HG02973 (cell line): ENCODE results near the gene TOMM34.

Source experiments
- ATAC-seq: cut with Tn5 transposase; IDR thresholded peaks from one replicate; pipeline ENCODE4 v1.9.1; 2021; ENCODE audit warnings: moderate library complexity; ENCODE audit not compliant: unreplicated experiment

TOMM34 gene

GRCh38 chr20:44963325-44964215 is 3.4 kb upstream of the TOMM34 start:
- ATAC-seq = no peak

DNA sequence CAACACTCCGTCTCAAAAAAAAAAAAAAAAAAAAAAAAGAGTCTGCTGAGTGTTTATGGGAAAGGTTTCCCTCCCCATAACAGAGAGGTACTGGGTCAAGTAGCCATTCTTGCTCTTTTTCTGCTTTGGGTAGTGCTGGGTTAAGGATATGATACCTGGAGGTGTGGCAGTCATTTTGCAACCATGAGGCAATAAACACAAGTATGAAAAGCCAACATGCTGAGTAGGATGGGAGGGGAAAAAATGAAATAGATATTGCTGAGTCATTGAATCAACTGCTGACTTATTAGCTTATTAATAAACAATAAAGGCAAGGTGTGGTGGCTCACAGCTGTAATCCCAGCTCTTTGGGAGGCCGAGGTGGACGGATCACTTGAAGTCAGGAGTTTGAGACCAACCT is 2.3 kb upstream of the TOMM34 start:
- ATAC-seq = no peak

DNA sequence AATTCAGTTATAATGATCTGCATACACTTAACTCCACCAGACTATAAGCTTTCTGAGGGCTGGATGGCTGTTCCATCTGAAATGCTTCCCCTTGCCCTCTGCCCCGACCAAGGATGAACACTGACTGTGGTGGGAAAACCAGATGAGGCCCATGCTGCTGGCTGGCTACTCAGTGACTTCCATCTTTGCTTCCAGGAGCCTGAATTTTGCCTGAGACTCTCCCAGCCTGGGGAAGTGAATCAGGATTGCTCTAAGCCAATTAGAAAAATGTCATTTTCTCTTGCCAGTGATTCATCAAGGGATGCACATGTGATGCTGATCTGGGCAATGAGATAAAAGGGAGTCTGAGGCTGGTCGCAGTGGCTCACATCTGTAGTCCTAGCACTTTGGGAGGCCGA is 1.7 kb upstream of the TOMM34 start:
- no peak for ATAC-seq

GRCh38 chr20:44961011-44961869 is 1.0 kb upstream of the TOMM34 start:
- ATAC-seq = no peak

- ATAC-seq = peak; percentile 39
These were observed 527 bp downstream of the TOMM34 start for GRCh38 chr20:44959638-44960102.

GRCh38 chr20:44959082-44959637 is 1.0 kb downstream of the TOMM34 start:
- ATAC-seq = no peak

DNA sequence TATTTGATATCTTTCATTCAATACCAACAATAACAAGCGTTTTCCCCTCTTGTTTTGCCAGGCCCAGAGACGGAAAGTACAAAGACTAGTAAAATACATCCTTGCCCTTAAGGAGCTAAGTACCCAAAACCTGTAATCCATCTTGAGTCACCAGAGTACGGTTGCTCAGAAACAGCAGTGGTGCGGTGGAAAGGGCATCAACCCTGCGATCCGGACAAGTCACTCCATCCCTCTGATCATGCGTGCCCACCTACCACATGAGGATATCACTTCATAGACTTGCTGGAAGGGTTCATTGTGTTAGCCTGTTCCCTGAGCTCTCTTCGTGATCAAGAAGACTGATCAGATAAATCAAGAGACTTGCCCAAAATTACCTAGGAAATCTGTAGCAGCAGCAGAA is 1.9 kb downstream of the TOMM34 start:
- ATAC-seq = no peak

GRCh38 chr20:44956410-44956809 is 3.8 kb downstream of the TOMM34 start:
- ATAC-seq = no peak

- no peak for ATAC-seq
These were observed 4.9 kb downstream of the TOMM34 start for GRCh38 chr20:44955270-44955669.

- ATAC-seq = no peak
These were observed 6.0 kb downstream of the TOMM34 start for GRCh38 chr20:44954211-44954610.

DNA sequence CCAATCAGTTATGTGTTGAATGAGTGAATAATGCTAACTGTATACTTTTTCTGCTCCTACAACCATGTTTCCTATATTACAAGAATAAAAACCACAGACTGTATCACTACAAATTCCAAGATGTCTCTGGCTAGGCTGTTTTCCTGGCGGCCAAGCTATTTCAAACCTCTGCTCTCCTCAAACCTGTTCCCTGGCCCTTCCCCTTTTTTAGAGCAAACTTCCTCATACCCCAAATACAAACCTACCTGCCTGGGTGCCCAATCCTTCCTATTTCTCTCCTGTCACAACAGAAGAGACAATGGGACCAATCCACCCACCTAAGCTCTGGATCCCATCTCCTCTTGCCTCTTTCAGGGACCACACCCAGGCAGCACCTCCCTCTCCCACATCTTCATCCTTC is 7.5 kb downstream of the TOMM34 start:
- ATAC-seq = no peak

DNA sequence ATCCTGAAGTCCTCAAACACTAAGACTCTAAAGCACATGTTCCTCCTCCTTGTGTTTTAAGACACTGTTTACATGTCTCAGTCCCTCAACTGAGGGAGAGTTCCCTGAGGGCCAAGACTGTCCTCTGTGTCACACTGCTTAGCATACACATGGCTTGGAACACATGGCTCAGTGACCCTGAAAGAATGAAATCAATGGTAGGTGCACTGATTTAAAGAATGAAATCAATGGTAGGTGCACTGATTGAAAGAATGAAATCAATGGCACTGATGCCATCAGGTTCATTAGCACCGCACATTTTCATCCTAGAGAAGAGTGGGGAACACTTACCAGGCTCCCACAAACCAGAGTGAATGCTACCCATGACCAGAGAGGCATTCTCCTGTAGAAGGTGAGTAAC is 9.8 kb downstream of the TOMM34 start:
- no peak for ATAC-seq

- ATAC-seq = no peak
These were observed 11.7 kb downstream of the TOMM34 start for GRCh38 chr20:44948513-44948912.

- no peak for ATAC-seq
These were observed 12.1 kb downstream of the TOMM34 start for GRCh38 chr20:44948107-44948506.

GRCh38 chr20:44946271-44946852 is 13.8 kb downstream of the TOMM34 start:
- ATAC-seq = no peak

GRCh38 chr20:44945261-44945660 is 14.9 kb downstream of the TOMM34 start:
- ATAC-seq = no peak

- no peak for ATAC-seq
These were observed 16.4 kb downstream of the TOMM34 start for GRCh38 chr20:44943828-44944227.

GRCh38 chr20:44942264-44942973 is 17.8 kb downstream of the TOMM34 start:
- ATAC-seq = no peak

DNA sequence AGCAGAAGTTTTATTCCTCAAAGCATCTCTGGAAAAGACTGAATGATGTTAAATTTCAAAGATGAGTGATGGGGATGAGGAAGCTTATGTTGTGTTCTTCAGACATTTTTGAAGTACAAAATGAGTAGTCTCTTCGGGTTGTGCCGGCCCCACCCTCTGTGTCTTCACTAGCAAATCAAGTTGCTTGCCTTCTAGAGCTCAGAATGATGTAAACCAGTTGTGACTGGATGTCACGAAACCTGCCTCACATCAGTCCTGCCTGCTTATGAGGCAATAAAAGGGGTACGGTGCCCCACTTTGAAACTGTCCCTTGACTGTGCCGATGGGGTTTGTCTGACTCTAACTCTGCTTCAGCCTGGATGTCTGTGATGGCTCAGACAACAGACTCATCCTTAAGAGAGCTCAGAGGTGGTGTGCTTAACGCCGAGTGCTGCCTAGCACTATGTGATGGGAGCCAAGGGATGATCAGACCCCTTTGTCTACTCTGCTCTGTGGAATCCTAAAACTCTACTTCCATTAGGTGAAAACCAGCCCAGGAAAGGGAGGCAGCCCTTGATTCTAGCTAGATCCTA is 19.0 kb downstream of the TOMM34 start:
- no peak for ATAC-seq

- ATAC-seq = no peak
These were observed 21.6 kb downstream of the TOMM34 start for GRCh38 chr20:44938637-44939036.
